Measurements from ENCODE around the gene IRF7.
A peak's percentile ranks its signal among the peaks of the same experiment; 100 is the strongest.
"Not testable (repeated sequence)": the region's sequence is repeated elsewhere in the genome, so short reads cannot be mapped to it uniquely, and the experiment has no call there.

IRF7 gene

DNA sequence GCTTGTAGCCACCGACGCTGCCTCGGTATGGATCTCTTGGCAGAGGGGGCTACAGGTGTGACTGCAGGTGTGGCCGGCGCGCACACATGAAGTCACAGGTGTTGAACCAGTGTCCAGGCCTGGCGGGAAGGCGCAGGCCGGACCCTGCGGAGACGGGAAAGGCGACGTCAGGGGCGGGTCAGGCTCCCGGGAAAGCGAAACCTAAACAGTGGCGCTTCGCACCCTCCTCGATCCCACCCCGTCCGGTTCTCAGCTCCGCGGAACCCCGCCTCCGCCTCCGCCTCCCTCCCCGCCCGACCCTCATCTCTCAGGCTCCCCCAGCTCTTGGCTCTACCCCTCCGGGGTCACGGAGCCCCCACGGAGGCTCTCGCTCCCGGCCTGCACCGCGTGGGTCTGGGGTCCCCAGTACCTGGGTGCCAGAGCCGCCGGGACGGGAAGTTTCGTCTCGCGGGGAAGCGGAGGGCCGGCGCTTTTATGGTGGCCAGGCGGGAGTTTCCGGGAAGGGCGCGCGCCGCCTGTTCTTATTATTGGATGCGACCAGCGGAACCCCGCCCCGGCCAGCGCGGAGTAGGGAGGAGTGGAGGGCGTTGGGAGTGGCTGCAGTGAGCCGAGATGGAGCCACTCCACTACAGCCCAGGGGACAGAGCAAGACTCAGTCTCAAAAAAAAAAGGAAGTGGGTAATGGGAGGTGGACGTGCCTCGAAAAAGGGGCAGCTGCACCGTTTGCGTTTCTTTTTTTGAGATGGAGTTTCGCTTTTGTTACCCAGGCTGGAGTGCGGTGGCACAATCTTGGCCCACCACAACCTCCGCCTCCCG lies at the start of gene IRF7:
IRF7 (minus strand) TSS at position 447 of the 816 bp plus-strand sequence. CDS start 586 bp downstream, outside the sequence.
- DNase-seq, result peak; percentile 92

DNA sequence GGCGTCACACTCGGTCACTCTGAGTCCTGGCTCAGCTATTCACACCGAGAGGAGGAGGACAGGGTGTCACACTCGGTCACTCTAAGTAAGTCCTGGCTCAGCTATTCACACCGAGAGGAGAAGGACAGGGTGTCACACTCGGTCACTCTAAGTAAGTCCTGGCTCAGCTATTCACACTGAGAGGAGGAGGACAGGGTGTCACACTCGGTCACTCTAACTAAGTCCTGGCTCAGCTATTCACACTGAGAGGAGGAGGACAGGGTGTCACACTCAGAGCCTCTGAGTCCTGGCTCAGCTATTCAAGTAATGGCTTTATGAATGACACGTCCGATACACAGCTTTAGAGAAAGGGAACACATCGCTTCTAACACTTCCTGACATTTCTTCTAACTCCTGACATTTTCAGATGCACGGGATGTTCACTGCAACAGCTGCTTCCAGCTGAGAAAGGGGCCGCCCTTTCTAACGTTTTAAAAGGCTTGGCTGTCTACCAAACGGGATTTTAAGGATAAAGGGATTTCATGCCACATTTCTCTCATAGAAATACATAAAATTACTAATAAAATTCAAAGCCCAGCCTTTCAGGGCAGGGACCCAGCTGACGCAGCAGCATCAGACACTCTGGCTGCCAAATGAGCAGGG lies 49.4 kb upstream of the IRF7 start:
- DNase-seq, result no peak

DNA sequence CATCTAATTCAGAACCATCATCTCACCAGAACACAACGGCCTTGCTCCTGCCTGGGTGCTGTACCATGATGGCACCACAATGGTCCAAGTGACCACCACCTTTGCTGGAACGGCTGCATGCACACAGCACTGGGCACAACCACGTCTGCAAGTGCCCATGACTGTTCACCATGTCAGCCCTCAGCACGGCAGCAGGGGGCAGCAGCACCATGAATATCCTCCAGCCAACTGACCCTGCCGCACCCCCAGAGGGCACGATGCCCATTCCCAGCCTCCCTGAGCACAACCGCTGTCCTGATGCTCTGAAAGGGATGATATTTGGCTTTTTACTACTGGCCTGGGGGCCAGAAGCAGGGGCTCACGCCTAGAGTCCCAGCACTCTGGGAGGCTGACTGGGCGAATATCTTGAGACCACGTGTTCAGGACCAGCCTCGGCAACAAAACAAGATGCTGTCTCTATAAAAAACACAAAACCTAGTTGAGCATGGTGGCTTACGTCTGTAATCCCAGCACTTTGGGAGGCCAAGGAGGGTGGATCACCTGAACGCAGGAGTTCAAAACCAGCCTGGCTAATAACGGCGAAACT lies 47.0 kb upstream of the IRF7 start:
- peak; percentile 67 for DNase-seq

DNA sequence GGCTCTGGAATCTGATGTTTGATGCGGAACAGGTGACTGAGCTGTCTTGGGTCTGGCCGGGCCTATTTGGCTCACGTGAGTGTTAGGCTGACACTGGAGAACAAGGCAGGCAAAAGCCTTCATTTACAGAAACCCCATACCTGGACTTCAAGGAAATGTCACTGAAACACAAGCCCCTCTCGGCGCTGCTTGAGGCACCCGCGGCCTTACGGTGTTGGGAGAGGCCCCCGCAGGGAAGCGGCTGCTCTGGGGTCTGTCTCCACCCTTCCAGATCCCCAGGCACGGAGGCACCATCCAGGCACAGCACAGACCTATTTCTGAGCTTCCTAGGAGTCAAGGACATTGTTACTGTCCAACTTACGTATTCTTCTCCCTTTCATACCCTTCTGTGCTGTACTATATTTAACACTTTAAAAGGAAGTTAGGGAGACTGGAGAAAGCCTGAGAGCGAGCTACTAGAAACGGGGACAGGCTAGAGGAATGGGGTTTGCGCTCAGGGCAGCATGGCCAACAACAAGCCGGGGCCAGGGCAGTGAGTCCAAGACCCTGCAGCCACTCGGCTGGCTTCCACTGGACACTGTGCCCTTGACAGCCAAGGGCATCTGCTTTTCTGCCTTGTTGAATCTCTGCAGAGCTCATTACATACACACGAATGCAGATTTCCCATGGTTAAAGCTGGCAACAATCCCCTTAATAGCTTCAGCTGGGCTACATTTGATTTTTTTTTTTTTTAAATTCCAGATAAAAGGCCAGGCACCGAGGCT lies 45.1 kb upstream of the IRF7 start:
- DNase-seq, result no peak

DNA sequence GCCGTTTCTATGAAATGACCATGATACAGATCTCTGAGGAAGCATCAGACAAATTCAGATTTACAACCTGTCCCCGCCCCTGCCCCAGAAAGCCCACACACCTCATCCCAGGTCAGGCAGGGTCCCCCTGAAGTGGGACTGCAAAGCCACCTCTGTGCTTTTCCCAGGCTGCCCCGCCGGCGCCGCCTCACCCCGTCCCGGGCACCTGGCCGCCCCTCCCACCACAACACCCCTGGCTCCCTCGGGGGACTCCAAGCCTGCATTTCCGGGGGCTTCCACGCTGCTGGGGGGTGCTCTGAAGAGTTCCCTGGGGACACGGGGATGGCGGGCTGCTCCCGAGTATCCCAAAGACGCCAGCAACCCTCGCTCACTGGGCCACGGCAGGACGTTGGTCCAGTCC lies 44.5 kb upstream of the IRF7 start:
- no peak for DNase-seq

DNA sequence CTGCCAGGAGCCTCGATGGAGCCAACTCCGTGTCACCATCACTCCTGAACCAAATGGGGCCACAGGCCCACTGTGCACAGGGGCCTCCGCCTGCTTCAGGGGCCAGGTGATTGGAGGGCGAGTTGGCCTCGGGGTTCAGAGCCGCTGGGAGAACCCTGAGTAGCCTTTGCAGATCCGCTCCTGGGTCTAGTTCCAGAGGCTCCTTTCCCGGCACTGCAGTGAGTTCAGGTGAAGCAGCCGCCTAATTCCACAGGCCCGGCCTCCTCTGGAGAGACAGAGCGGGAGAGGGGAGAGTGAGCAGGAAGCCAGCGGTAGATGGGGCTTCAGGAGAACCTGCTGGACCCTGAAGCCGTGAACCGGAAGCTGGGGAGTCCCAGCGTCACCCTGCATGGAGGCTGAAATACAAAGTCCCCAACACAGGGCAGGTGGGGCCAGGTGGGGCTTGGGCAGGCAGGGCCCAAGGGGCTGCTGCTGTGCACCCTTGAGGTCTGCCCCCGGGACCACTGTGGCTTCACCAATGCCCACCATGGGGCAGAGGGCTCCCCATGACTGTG lies 43.9 kb upstream of the IRF7 start:
- DNase-seq, result no peak

DNA sequence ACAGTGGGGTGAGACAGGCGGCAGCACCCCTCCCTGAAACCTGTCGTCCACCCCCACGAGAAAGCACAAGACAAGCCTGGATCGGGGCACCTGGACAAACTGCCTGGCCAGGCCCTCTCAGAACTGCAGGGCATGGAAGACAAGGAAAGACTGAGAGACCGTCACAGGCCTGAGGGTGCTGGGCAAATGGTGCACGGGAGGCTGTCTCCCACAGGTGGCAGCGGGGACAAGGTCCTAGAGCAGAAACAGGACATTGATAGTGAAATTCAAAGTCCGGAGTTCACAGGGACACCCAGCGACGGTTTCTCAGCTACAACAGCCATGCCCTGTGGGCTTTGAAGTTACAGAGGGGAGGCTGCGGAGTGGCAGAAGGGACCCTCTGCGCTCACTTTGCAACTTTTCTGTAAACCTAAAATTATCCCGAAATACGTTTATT lies 42.0 kb upstream of the IRF7 start:
- DNase-seq, result no peak

DNA sequence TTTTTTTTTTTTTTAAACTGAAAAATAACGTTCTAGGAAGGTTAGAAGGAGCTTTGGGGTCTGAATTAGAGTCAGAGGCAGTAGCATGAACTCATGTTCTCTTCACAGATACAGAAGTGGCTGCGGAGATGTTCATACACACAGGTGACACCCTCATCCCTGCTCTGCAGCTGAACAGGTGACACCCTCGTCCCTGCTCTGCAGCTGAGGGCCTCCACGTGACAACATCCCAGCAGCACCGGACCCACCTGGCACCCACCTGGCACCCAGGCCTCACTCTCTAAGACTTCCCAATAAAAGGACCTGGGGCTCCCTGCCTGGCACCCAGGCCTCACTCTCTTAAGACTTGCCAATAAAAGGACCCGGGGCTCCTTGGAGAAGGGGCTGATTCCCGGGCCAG lies 41.1 kb upstream of the IRF7 start:
- DNase-seq, result no peak

DNA sequence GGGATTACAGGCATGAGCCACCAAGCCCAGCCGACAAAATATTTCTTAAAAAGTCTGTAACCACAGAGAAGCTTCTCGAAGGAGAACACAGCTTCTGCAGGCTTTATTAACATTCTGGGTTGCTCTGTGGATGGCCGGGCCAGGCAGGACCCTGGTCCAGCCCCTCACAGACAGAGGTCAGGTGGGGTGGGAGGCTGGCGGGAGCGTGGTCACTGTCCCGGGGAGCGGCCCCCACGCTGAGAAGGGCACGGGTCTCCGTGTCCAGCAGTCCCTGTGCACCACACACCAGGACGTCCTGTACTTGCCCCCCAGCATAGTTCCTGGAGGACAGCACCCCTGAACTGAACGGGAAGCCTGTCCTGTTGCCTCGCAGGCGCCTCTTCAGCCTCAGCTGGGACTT lies 40.7 kb upstream of the IRF7 start:
- no peak for DNase-seq

DNA sequence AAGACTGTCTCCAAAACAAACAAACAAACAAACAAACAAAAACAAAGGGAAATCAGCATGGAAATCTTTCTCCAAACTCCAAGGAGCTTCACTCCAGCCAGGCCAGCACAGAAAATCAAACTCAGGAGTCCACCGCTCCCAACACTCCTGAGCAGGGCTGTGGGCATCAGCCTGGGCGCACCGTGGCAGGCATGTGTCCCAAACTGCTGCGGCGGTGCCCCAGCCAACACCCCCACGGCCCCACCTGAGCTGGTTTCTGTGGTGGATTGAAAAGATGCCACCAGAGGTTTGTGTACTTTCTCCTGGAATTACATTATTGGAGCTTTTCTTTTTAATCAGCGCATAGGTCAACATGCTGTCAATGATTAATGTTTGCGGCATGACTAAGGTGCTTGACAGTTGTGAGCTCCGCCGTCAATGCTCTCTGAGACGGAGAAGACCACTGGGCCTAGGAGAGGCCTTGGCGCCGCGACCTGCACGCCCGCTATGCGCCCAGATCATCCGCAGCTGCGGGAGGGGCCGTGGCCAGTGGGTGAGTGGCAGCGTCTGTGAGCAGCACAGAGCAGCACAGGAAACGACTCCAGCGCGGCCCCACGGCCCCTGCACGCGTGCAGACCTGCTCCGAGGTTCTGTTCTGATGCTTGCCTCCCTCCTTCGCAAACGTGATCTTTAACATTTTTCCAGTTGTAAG lies 39.4 kb upstream of the IRF7 start:
- no peak for DNase-seq

DNA sequence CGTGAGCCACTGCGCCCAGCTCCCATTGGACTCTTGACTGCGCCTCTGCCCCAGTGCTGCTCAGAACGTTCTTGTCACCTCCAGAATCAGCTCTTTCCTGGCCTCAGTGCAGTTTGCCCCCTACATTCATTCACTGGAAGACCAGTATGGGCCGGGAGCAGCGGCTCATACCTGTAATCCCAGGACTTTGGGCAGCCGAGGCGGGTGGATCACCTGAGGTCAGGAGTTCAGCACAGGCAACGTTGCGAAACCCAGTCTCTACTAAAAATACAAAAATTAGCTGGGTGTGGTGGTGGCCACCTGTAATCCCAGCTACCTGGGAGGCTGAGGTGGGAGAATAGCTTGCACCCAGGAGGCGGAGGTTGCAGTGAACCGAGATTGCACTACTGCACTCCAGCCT lies 38.7 kb upstream of the IRF7 start:
- DNase-seq, result not testable (repeated sequence)

DNA sequence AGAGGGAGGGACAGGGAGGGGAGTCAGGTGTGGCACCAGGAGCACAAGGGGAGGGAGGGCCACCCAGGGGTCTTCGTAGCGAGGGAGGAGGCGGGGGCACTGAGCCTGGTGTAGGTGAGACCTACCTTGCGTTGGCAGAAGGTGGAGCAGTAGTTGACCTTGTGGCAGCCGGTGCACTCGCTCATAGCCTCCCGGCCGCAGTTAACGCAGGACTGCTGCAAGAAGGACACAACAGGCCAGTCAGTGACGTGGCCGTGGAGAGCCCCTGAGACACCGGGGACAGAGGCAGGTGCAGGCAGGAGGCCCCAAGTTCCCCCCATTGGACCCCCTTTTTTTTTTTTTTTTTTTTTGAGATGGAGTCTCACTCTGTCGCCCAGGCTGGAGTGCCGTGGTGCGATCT lies 38.1 kb upstream of the IRF7 start:
- DNase-seq, result no peak

DNA sequence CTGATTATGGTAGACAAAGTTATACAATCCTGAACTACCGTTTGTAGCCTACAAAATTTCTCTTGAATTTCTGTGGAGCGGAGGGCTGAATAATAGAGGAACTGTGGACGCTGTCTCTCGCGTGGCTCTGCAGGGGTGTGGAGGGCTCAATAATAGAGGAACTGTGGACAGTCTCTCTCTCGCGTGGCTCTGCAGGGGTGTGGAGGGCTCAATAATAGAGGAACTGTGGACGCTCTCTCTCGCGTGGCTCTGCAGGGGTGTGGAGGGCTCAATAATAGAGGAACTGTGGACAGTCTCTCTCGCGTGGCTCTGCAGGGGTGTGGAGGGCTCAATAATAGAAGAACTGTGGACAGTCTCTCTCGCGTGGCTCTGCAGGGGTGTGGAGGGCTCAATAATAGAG lies 37.4 kb upstream of the IRF7 start:
- not testable (repeated sequence) for DNase-seq

DNA sequence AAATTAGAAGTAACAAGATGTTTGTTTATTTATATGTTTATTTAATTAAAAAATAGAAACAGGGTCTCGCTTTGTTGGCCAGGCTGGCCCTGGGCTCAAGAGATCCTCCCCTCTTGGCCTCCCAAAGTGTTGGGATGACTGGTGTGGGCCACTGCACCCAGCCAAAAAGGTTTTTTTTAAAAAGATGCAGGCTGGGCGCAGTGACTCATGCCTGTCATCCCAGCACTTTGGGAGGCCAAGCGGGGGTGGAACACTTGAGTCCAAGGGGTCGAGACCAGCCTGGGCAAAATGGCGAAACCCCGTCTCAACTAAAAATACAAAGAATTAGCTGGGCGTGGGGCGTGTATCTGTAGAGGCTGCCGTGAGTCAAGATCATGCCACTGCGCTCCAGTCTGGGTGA lies 34.7 kb upstream of the IRF7 start:
- DNase-seq, result no peak

DNA sequence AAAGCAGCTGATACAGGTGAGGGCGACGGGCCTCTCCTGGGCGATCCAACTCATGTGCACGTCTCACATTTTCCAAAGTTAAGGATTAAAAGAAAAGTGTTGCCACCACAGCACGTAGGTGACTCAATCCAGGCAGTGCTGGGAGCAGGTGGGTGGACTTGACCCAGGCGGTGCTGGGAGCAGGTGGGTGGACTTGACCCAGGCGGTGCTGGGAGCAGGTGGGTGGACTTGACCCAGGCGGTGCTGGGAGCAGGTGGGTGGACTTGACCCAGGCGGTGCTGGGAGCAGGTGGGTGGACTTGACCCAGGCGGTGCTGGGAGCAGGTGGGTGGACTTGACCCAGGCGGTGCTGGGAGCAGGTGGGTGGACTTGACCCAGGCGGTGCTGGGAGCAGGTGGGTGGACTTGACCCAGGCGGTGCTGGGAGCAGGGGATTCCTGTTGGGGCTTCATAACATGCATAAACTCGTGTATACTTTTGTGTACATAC lies 32.0 kb upstream of the IRF7 start:
- DNase-seq, result not testable (repeated sequence)

DNA sequence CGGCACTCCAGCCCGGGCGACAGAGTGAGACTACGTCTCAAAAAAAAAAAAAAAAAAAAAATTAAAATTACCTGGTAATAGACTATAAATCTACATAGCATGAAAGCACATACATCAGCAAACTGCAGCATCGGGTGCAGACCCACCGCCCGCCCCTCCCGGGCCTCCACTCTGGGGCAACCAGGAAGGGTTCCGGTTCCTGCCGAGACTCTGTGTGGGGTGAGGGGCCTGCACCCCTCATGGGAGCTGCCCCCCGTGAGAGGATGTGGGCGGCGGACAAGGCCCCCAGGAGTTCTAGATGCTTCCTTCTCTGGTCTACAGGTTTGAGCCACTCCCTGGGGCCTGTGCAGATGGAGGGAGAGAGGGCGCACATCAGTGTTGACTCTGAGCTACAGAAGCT lies 30.5 kb upstream of the IRF7 start:
- DNase-seq, result no peak

DNA sequence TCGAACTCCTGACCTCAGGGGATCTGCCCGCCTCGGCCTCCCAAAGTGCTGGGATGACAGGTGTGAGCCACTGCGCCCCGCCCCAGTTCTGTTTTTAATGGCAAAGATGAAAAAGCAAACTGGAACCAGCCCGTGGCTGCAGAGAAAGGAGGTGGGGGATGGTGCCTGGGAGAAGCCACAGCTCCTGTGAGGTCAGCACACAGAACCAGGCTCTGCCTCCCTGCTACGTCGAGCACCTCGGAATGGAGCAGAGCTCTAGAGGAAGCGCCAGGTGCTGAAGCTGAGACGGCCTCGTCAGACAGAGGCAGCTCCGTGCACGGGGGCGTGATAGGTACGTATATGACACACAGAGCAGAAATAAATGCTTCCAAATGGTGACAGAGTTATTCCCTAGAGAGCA lies 29.8 kb upstream of the IRF7 start:
- DNase-seq, result no peak

DNA sequence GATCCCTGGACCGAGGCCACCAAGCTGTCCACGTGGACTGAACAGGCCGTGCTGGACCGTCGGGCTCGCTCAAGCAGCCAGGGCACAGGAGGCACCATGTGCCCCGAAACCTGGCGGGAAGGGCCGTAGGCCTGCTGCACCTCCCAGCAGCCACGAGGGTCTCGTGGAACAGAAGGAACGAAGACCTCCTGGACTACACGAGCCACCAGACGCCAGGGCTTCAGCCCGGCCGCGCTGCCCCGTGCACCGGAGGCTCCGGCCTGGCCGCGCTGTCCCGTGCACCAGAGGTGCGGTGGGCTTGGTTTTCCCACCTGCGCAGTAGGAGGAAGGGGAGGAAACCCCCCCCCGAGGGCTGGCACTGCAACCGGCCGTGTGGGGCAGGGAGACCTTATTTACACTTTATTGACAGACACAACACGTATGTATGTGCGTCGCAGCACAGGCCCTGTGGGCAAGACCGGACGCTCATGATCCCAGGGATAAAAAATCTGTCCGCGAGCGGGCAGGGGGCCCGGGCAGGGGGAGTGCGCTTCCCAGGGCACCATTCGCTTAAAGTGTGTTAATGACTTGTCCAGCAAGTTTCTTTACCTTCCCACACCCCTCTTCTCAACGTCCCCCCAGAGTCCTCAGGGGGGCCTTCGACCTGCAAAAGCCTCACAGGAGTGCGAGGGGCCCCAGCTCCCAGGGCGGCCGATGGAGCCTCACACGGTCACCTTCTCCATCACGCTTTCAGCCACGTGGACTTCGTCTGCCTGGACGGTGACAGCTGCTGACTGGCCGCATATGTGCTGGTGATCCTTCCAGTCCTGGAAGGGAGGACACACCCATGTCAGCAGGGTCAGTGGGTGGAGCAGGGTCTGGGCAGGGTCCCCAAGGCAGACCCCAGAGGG lies 28.3 kb upstream of the IRF7 start:
- no peak for DNase-seq

DNA sequence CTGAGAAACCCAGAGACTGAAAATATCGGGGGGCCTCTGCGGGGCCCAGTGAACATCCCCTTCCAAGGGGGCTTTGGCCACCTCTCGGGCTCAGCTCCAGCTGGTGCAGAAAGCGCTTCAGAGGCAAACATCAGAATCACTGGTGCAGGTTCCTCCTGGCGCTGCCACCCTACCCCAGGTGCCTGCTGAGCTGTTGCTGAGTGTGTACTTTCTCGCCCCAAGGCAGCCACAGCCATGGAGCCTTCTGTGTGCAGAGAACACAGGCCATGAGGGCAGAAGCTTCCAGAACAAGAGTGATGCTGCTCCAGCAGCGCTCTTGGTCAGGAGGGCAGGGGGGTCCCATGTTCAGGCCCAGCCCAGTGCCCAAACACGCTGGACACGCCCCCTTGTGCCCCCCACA lies 27.6 kb upstream of the IRF7 start:
- no peak for DNase-seq

DNA sequence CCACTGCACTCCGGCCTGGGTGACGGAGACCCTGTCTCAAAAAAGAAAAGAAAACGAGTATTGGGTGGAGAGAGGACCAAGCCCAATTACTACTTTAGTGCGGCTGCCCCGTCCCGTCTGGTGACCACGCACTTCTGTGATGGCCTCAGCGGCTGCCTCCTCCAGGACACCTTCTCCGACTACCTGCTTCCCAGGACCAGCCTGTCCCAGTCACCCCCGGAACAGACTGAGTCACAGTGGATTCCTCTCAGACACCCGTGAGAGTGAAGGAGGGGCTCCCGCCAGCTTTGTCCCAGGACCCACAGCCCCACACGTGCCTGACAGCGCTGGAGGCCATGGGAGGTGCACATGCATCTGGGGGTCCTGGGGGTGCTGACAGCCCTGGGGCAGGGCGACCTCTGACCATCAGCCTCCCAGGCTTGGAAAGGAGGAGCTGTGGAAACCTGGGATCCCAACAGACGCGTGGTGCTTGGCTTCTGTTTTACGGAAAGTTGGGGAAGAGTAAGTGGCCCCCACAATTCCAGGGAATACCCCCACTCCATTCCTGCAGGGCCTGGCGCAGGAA lies 26.1 kb upstream of the IRF7 start:
- DNase-seq, result no peak
